ENCODE results near the gene FKBP5.

The FKBP5 gene

GRCh38 chr6:35603326-35604202 is 85.2 kb downstream of the FKBP5 start:
- peak overlapping the region; percentile 99 for H3K27ac ChIP-seq (ENCODE audit: poor library complexity, severe bottlenecking)
- peaks cover 56% of the 10 kb centered on the region for H3K36me3 ChIP-seq (ENCODE audit: low read depth)
- no peaks in the 10 kb centered on the region for H3K9me3 ChIP-seq (ENCODE audit: severe bottlenecking)
- ATAC-seq (ENCODE audit: low read depth), result no peak
- H3K4me3 ChIP-seq (ENCODE audit: severe bottlenecking), result no peak overlapping the region
- H3K4me1 ChIP-seq (ENCODE audit: insufficient read depth, poor library complexity, severe bottlenecking), result peaks cover 65% of the 10 kb centered on the region
- TF ChIP-seq, protein P1, sequence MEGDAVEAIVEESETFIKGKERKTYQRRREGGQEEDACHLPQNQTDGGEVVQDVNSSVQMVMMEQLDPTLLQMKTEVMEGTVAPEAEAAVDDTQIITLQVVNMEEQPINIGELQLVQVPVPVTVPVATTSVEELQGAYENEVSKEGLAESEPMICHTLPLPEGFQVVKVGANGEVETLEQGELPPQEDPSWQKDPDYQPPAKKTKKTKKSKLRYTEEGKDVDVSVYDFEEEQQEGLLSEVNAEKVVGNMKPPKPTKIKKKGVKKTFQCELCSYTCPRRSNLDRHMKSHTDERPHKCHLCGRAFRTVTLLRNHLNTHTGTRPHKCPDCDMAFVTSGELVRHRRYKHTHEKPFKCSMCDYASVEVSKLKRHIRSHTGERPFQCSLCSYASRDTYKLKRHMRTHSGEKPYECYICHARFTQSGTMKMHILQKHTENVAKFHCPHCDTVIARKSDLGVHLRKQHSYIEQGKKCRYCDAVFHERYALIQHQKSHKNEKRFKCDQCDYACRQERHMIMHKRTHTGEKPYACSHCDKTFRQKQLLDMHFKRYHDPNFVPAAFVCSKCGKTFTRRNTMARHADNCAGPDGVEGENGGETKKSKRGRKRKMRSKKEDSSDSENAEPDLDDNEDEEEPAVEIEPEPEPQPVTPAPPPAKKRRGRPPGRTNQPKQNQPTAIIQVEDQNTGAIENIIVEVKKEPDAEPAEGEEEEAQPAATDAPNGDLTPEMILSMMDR (IDR thresholded peaks at IDR 0.05; ENCODE audit: poor library complexity, severe bottlenecking), result no peak
- no peaks in the 10 kb centered on the region for H3K27me3 ChIP-seq (ENCODE audit: insufficient read depth, poor library complexity, severe bottlenecking)
- no peak for DNase-seq (ENCODE audit: low spot score)

DNA sequence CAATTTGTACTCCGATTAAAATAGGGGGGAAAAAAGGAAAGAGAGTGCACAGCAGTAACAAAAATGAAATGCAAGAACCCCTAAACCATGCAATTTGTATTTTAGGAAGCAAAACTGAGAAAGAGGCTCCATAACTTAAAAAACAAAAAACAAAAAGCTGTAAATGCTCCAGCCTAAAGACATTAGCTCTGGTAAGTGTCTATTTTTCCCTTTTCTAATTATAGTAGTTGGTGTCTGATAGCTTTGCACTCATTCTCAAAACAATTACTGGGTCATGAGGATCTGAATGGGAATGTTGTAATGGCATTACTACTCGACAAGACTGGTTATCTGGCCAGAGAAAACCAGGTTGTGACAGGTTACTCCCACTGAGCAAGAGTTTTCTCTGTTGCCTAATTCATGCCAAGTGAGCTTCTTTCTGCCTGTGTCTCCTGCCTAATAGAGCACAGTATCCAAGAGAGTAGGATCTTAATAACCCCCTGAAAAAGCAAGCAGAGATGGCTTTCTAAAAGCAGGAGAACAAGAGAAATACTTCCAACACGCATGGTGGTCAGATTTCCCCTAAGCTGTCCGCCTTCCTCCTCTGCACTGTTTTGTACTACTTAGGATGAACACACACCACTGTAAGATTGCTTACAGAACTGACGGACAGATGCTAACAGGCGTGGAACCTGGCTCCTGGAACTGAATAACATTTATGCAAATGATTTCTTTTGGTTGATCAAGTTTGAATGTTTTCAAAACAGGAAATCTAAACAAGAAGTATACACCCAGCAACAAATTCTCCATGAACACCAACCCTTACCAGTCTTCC is 86.4 kb downstream of the FKBP5 start:
- H3K4me1 ChIP-seq (ENCODE audit: insufficient read depth, poor library complexity, severe bottlenecking), result peaks cover 77% of the 10 kb centered on the region
- peak overlapping the region; percentile 99 for H3K27ac ChIP-seq (ENCODE audit: poor library complexity, severe bottlenecking)
- no peaks in the 10 kb centered on the region for H3K9me3 ChIP-seq (ENCODE audit: severe bottlenecking)
- H3K4me3 ChIP-seq (ENCODE audit: severe bottlenecking), result no peak overlapping the region
- no peaks in the 10 kb centered on the region for H3K27me3 ChIP-seq (ENCODE audit: insufficient read depth, poor library complexity, severe bottlenecking)
- TF ChIP-seq, protein P1 (IDR thresholded peaks at IDR 0.05; ENCODE audit: poor library complexity, severe bottlenecking), result no peak
- H3K36me3 ChIP-seq (ENCODE audit: low read depth), result peaks cover 59% of the 10 kb centered on the region
- DNase-seq (ENCODE audit: low spot score) (no peak), ATAC-seq (ENCODE audit: low read depth) (peak; percentile 48)

DNA sequence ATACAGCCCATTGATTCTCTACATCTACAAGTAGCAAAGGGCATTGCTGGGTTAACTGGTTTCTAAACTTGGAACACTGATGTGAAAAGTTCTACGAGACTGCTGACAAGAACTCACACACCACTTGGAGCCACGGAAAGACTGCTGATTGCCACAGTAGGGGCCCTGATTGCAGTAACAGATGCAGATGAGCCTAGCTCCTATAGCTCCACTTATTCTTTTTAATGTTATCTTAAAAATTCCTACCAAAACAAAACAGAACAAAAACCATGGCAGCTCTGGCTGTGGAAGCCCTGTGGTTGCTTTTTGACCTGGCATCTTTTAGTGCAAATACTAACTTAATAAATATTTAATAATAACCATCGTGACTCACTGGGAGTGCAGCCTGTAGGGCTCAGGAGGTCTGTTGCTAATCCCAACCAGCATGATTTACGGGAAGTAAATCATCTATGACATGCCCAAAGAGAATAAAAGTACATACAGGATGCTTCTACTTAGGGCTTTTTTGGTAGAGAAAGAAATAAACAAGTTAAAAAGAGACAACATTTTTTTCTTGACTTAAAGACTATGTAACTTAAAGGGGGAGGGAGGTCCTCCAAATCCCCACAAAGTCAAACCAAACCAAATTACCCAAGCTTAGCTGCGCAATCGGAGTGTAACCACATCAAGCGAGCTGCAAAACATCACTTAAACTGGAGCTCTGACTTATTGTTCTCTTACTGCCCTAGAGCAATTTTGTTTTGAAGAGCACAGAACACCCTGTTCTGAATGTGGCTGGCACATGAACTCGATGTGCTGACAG is 87.2 kb downstream of the FKBP5 start:
- Histone ChIP-seq H3K36me3 (ENCODE audit: low read depth) (peaks cover 62% of the 10 kb centered on the region), H3K4me1 (ENCODE audit: insufficient read depth, poor library complexity, severe bottlenecking) (peaks cover 85% of the 10 kb centered on the region), H3K27me3 (ENCODE audit: insufficient read depth, poor library complexity, severe bottlenecking) (no peaks in the 10 kb centered on the region), H3K4me3 (ENCODE audit: severe bottlenecking) (no peak overlapping the region), H3K27ac (ENCODE audit: poor library complexity, severe bottlenecking) (peak overlapping the region; percentile 99), H3K9me3 (ENCODE audit: severe bottlenecking) (no peaks in the 10 kb centered on the region)
- DNase-seq (ENCODE audit: low spot score) (no peak), ATAC-seq (ENCODE audit: low read depth) (peak; percentile 66)
- TF ChIP-seq, protein P1 (IDR thresholded peaks at IDR 0.05; ENCODE audit: poor library complexity, severe bottlenecking), result no peak

DNA sequence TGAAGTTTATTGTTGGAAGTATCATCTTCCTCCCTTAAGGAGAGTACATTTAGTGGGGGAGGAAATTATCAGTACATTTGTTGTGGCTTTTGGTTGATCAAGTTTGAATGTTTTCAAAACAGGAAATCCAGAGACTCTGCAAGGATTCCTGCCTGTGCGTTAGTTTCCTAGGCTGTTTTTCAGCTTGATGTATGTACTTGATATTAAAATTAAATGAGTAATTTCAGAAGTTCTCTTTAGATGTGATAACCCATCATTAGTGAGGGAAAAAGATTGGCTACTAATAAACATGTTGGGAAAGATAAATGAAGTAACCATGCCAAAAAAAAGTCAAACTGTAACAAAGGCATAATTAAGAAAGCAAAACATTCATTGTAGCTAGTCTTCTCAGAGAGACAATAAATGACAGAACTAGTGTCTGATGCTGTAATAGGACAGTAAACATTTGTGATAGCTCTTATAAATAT is 88.0 kb downstream of the FKBP5 start:
- Histone ChIP-seq H3K4me1 (ENCODE audit: insufficient read depth, poor library complexity, severe bottlenecking) (peaks cover 90% of the 10 kb centered on the region), H3K27ac (ENCODE audit: poor library complexity, severe bottlenecking) (peak overlapping the region; percentile 99), H3K36me3 (ENCODE audit: low read depth) (peaks cover 68% of the 10 kb centered on the region), H3K9me3 (ENCODE audit: severe bottlenecking) (no peaks in the 10 kb centered on the region), H3K4me3 (ENCODE audit: severe bottlenecking) (no peak overlapping the region), H3K27me3 (ENCODE audit: insufficient read depth, poor library complexity, severe bottlenecking) (no peaks in the 10 kb centered on the region)
- ATAC-seq (ENCODE audit: low read depth) (no peak), DNase-seq (ENCODE audit: low spot score) (no peak)
- TF ChIP-seq, protein P1 (IDR thresholded peaks at IDR 0.05; ENCODE audit: poor library complexity, severe bottlenecking), result no peak

Data from RWPE2 (cell line).